Heart left ventricle (tissue), 13 donors: ENCODE data around the gene NAA80.

Experiments used
- CTCF ChIP-seq, 12 donors: fragments of 200-600 bp; sonication (generic) in 4 of 12; IDR thresholded peaks; one replicate each; pipeline versions ENCODE4 v1.5.0 to v1.8.0; 2018 to 2022; ENCODE audit warnings: antibody characterized with exemption in 12 of 12, mild to moderate bottlenecking in 5 of 12
- POLR2A ChIP-seq, 2 donors: fragments of 450-650 bp; IDR thresholded peaks; one replicate each; pipeline ENCODE4 v1.6.1; 2017; ENCODE audit warnings: antibody characterized with exemption in 2 of 2, mild to moderate bottlenecking in 2 of 2, moderate library complexity in 2 of 2
- donor health status: ischemic (EF 13 %, LVEDD 7.1; RV severe dilation, severe dysfunction).
- donor health status: DM: no; HTN: yes; CAD: no.
- donor health status: DM: no; HTN: no; CAD: no.
- donor health status: ischemic (EF 25% LVEDD 6.9; RV normal size, moderate dysfunction).
- donor health status: ischemic (EF 25% LVEDD 5.7; RV mildly dilated, moderate dysfunction).
- donor health status: ischemic (EF 35%, LVEDD 5.7; RV mildly dilated, moderate dysfunction).
- donor health status: nonischemic (EF 11% LVEDD 7.7; RV severe dilation, severe dysfunction).
- donor health status: DM: yes; HTN: yes; CAD: no.
- donor health status: PGD.
- donor health status: ischemic (EF 29% LVEDD 5.4; RV normal size, mild dysfunction).
- donor health status: nonischemic (EF 23%, LVEDD 6.1; RV moderate dilation, normal function).

GRCh38 chr3:50268276-50268675, 30.9 kb downstream of the NAA80 start:
- TF ChIP-seq CTCF (IDR thresholded peaks at IDR 0.05) (no peak), POLR2A (IDR thresholded peaks at IDR 0.05) (no peak)
